A673 (cell line): ENCODE measurements around the gene XPO4. TPM values are rescaled to one million over a fixed set of nuclear protein-coding genes. Genes with fewer than 3 reads are reported as not detected.
"Not testable (repeated sequence)": the region's sequence is repeated elsewhere in the genome, so short reads cannot be mapped to it uniquely, and the experiment has no call there.

Experiments
- BruUV-seq: library from RNA; stranded (reverse); fragments of 400-500 nt; replicated peaks from 2 replicates; lab custom pipeline; 2021; lab: Mats Ljungman, UMichigan
- CTCF ChIA-PET: fragments of 300-600 bp; sonication (Branson Sonifier 250); formaldehyde crosslinking; loops from one replicate; lab custom pipeline; 2022; ENCODE audit warnings: antibody characterized with exemption; lab: Charles Lee
- POLR2A ChIA-PET: fragments of 300-600 bp; sonication (Branson Sonifier 250); formaldehyde crosslinking; loops from one replicate; lab custom pipeline; 2022; ENCODE audit warnings: antibody characterized with exemption; ENCODE audit not compliant: low non-redundant PET; lab: Charles Lee
- DNase-seq: peaks from one replicate; pipeline ENCODE4 v3.0.0-alpha.2; 2015; ENCODE audit warnings: low spot score
- H3K27ac ChIP-seq: fragments of 200-600 bp; sonication (generic); 2 replicates; pipeline ENCODE4 v1.5.1; 2016; ENCODE audit warnings: mixed run types, low read depth, mild to moderate bottlenecking, mixed read lengths, antibody characterized with exemption, low read length; ENCODE audit not compliant: poor library complexity, severe bottlenecking
- H3K27me3 ChIP-seq: fragments of 200-600 bp; sonication (generic); replicated peaks from 2 replicates; pipeline ENCODE4 v1.6.1; 2017; ENCODE audit warnings: mixed run types, low read depth, mild to moderate bottlenecking, mixed read lengths, antibody characterized with exemption, low read length; ENCODE audit not compliant: insufficient read depth, poor library complexity
- H3K36me3 ChIP-seq: fragments of 200-600 bp; sonication (generic); 2 replicates; pipeline ENCODE4 v1.6.1; 2016; ENCODE audit warnings: mixed run types, mild to moderate bottlenecking, mixed read lengths, antibody characterized with exemption, low read length; ENCODE audit not compliant: insufficient read depth, poor library complexity, severe bottlenecking
- H3K4me1 ChIP-seq: fragments of 200-600 bp; sonication (generic); 2 replicates; pipeline ENCODE4 v1.6.1; 2017; ENCODE audit warnings: mixed run types, mild to moderate bottlenecking, mixed read lengths, antibody characterized with exemption, low read length; ENCODE audit not compliant: insufficient read depth, poor library complexity, severe bottlenecking
- H3K4me3 ChIP-seq: fragments of 200-600 bp; sonication (generic); 2 replicates; pipeline ENCODE4 v1.5.1; 2016; ENCODE audit warnings: low read depth, mixed run types, mild to moderate bottlenecking, mixed read lengths, low read length; ENCODE audit not compliant: poor library complexity, severe bottlenecking
- H3K9me3 ChIP-seq: fragments of 200-600 bp; sonication (generic); 2 replicates; pipeline ENCODE4 v1.6.1; 2016; ENCODE audit warnings: mixed run types, low read depth, mild to moderate bottlenecking, mixed read lengths, antibody characterized with exemption, low read length; ENCODE audit not compliant: poor library complexity, severe bottlenecking
- EZH2 ChIP-seq: fragments of 200-600 bp; sonication (generic); IDR thresholded peaks from 2 replicates; pipeline ENCODE4 v1.6.1; 2017; ENCODE audit warnings: borderline replicate concordance, low read depth, mild to moderate bottlenecking, mixed read lengths, antibody characterized with exemption, low read length; ENCODE audit not compliant: poor library complexity, severe bottlenecking
- intact Hi-C: fragments of 100-400 bp; cut with micrococcal nuclease; formaldehyde crosslinking; loops from one replicate; pipeline ENCODE4 v1.10.0; 2022; ENCODE audit not compliant: unreplicated experiment
- total RNA-seq: library from RNA; stranded (reverse); gene quantifications from 2 replicates; pipeline ENCODE4 v1.2.3, GENCODE V29; 2021
- TF ChIP-seq, protein P1 (sequence below): fragments of 300-800, 200-600 bp; sonication (generic); conservative IDR thresholded peaks from 2 replicates; pipeline ENCODE4 v1.5.1; 2017; ENCODE audit warnings: low read depth, mild to moderate bottlenecking, antibody characterized with exemption, low read length, moderate library complexity, mixed read lengths

Gene XPO4
- total RNA-seq, 1 experiment from 2014 or later: 39.8 TPM

DNA sequence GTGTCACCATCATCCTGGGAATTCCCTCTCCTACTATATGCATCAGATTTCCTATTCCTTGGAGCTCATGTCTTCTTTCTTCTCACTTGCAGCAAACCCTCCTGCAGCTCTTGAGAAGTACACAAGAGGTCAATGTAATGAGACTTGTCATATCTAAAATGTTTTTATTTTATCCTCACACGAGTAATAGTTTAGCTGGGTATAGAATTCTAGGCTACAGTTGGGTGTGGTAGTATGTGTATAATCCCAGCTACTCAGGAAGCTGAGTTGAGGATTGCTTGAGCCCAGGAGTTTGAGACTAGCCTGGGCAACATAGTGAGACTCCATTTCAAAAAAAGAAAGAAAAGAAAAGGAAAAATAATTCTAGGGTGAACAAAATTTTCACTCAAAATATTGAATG lies 153.2 kb downstream of the XPO4 start:
- intact Hi-C loops: no loop called here
- no peaks in the 10 kb centered on the region for H3K27me3 ChIP-seq
- ChIA-PET CTCF (no interaction called here), POLR2A (no interaction called here)
- no peak for TF ChIP-seq EZH2
- TF ChIP-seq, protein P1, sequence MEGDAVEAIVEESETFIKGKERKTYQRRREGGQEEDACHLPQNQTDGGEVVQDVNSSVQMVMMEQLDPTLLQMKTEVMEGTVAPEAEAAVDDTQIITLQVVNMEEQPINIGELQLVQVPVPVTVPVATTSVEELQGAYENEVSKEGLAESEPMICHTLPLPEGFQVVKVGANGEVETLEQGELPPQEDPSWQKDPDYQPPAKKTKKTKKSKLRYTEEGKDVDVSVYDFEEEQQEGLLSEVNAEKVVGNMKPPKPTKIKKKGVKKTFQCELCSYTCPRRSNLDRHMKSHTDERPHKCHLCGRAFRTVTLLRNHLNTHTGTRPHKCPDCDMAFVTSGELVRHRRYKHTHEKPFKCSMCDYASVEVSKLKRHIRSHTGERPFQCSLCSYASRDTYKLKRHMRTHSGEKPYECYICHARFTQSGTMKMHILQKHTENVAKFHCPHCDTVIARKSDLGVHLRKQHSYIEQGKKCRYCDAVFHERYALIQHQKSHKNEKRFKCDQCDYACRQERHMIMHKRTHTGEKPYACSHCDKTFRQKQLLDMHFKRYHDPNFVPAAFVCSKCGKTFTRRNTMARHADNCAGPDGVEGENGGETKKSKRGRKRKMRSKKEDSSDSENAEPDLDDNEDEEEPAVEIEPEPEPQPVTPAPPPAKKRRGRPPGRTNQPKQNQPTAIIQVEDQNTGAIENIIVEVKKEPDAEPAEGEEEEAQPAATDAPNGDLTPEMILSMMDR: no peak
- no TSS peak for BruUV-seq
- no peaks in the 10 kb centered on the region for H3K4me1 ChIP-seq
- no peak overlapping the region for H3K4me3 ChIP-seq
- H3K27ac ChIP-seq: no peak overlapping the region
- no peak for DNase-seq
- H3K9me3 ChIP-seq: peaks cover 32% of the 10 kb centered on the region
- no peaks in the 10 kb centered on the region for H3K36me3 ChIP-seq

- H3K4me1 ChIP-seq, H3K36me3 ChIP-seq, CTCF ChIA-PET, H3K27me3 ChIP-seq, DNase-seq, BruUV-seq, intact Hi-C loops, H3K4me3 ChIP-seq, H3K27ac ChIP-seq, H3K9me3 ChIP-seq, POLR2A ChIA-PET: not testable (repeated sequence)
Observed at GRCh38 chr13:20743830-20744404, 158.6 kb downstream of the XPO4 start.

DNA sequence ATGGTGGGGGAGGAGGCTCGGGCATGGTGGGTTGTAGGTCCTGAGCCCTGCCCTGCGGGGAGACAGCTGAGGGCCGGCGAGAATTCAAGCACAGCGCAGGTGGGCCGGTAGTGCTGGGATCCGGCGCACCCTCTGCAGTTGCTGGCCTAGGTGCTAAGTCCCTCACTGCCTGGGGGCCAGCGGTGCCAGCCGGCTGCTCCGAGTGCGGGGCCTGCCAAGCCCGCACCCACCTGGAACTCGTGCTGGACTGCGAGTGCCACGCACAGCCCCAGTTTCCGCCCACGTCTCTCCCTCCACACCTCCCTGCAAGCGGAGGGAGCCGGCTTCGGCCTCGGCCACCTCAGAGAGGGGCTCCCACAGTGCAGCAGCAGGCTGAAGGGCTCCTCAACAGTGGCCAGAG lies 162.5 kb downstream of the XPO4 start:
- no peaks in the 10 kb centered on the region for H3K9me3 ChIP-seq
- POLR2A ChIA-PET: no interaction called here
- TF ChIP-seq, protein P1: no peak
- no peak for TF ChIP-seq EZH2
- no peaks in the 10 kb centered on the region for H3K27me3 ChIP-seq
- no peak overlapping the region for H3K4me3 ChIP-seq
- CTCF ChIA-PET: no interaction called here
- DNase-seq: no peak
- H3K36me3 ChIP-seq: no peaks in the 10 kb centered on the region
- no peak overlapping the region for H3K27ac ChIP-seq
- no TSS peak for BruUV-seq
- intact Hi-C loops: no loop called here
- H3K4me1 ChIP-seq: no peaks in the 10 kb centered on the region

- Histone ChIP-seq H3K4me3 (no peak overlapping the region), H3K9me3 (no peaks in the 10 kb centered on the region), H3K27me3 (no peaks in the 10 kb centered on the region), H3K36me3 (no peaks in the 10 kb centered on the region), H3K4me1 (no peaks in the 10 kb centered on the region), H3K27ac (no peak overlapping the region)
- POLR2A ChIA-PET: no interaction called here
- TF ChIP-seq EZH2: no peak
- TF ChIP-seq, protein P1: no peak
- DNase-seq: no peak
- intact Hi-C loops: no loop called here
- CTCF ChIA-PET: no interaction called here
- no TSS peak for BruUV-seq
Observed at GRCh38 chr13:20738616-20739015, 163.9 kb downstream of the XPO4 start.
